CD4-positive, alpha-beta T cell (primary cell): Measurements from ENCODE around the gene VEGFC. TPM values are rescaled to one million over a fixed set of nuclear protein-coding genes. Genes with fewer than 3 reads are reported as not detected.

ENCODE experiments used
- ATAC-seq: fragments of 200-7000 bp; cut with Tn5 transposase; one replicate; pipeline ENCODE4 v1.10.0; 2022; ENCODE audit warnings: mild to moderate bottlenecking; ENCODE audit not compliant: poor library complexity
- CTCF ChIA-PET: fragments of 350-600 bp; sonication (Branson Sonifier 250); formaldehyde crosslinking; loops from one replicate; lab custom pipeline; 2021; ENCODE audit warnings: antibody characterized with exemption, inconsistent platforms; lab: Charles Lee
- POLR2A ChIA-PET: fragments of 350-600 bp; sonication (Branson Sonifier 250); formaldehyde crosslinking; loops from one replicate; lab custom pipeline; 2021; ENCODE audit warnings: antibody characterized with exemption, inconsistent platforms; lab: Charles Lee
- DNase-seq, 14 experiments: peaks; one replicate each; pipeline ENCODE4 v3.0.0-alpha.2; 2013 to 2020; ENCODE audit warnings: mixed read lengths in 2 of 14
- H3K27ac ChIP-seq, 2 donors: one replicate each; pipeline versions ENCODE4 v1.5.1 to v1.7.0; 2013; ENCODE audit warnings: low read length in 2 of 2, low read depth in 1 of 2, mild to moderate bottlenecking in 1 of 2
- H3K27me3 ChIP-seq, 2 experiments: 1 replicate in 1 of 2; 2 replicates in 1 of 2; pipeline versions ENCODE4 v1.6.1 to v1.7.0; 2013; ENCODE audit warnings: low read length in 2 of 2, control low read depth in 1 of 2, mild to moderate bottlenecking in 1 of 2, moderate library complexity in 1 of 2; ENCODE audit not compliant: insufficient read depth in 2 of 2, control insufficient read depth in 1 of 2
- H3K36me3 ChIP-seq: one replicate; pipeline ENCODE4 v1.6.1; 2013; ENCODE audit warnings: low read length, control low read depth; ENCODE audit not compliant: insufficient read depth
- H3K4me1 ChIP-seq: one replicate; pipeline ENCODE4 v1.6.1; 2013; ENCODE audit warnings: low read length, control low read depth; ENCODE audit not compliant: insufficient read depth
- H3K4me3 ChIP-seq: one replicate; pipeline ENCODE4 v1.5.1; 2013; ENCODE audit warnings: mild to moderate bottlenecking, low read length, moderate library complexity
- H3K9me3 ChIP-seq, 2 experiments: 1 replicate in 1 of 2; 2 replicates in 1 of 2; pipeline versions ENCODE4 v1.6.1 to v1.7.0; 2013; ENCODE audit warnings: low read length in 2 of 2, mild to moderate bottlenecking in 2 of 2, control low read depth in 1 of 2, moderate library complexity in 1 of 2; ENCODE audit not compliant: control insufficient read depth in 1 of 2, insufficient read depth in 1 of 2
- H3K27ac Mint-ChIP-seq: one replicate; pipeline ENCODE4 v1.8.0; 2020; ENCODE audit warnings: mixed read lengths
- H3K27me3 Mint-ChIP-seq: one replicate; pipeline ENCODE4 v1.8.0; 2021; ENCODE audit warnings: mixed read lengths
- H3K36me3 Mint-ChIP-seq: one replicate; pipeline ENCODE4 v1.8.0; 2021; ENCODE audit warnings: low read depth, mixed read lengths
- H3K4me1 Mint-ChIP-seq: one replicate; pipeline ENCODE4 v1.8.0; 2021; ENCODE audit warnings: low read depth, mixed read lengths
- H3K4me3 Mint-ChIP-seq: one replicate; pipeline ENCODE4 v1.8.0; 2020; ENCODE audit warnings: mild to moderate bottlenecking, mixed read lengths
- H3K9me3 Mint-ChIP-seq: one replicate; pipeline ENCODE4 v1.8.0; 2020; ENCODE audit warnings: mixed read lengths
- intact Hi-C, 2 experiments: fragments of 100-400 bp; cut with DNase I in 1 of 2; cut with micrococcal nuclease in 1 of 2; formaldehyde crosslinking; loops; one replicate each; pipeline versions ENCODE4 v1.15.1 to v1.9.0; 2023 to 2025; cut with DNase I, micrococcal nuclease
- total RNA-seq, 174 experiments: library from RNA in 2 of 174; stranded (reverse) in 2 of 174; gene quantifications; one replicate each; pipeline ENCODE4 v1.2.3 and lab custom pipeline; 2021 to 2026
- TF ChIP-seq, protein P1 (sequence below): fragments of 200-600 bp; IDR thresholded peaks from one replicate; pipeline ENCODE4 v1.8.0; 2022; ENCODE audit warnings: antibody characterized with exemption, mild to moderate bottlenecking

The VEGFC gene
- total RNA-seq, 2 experiments from 2014 or later: not detected

DNA sequence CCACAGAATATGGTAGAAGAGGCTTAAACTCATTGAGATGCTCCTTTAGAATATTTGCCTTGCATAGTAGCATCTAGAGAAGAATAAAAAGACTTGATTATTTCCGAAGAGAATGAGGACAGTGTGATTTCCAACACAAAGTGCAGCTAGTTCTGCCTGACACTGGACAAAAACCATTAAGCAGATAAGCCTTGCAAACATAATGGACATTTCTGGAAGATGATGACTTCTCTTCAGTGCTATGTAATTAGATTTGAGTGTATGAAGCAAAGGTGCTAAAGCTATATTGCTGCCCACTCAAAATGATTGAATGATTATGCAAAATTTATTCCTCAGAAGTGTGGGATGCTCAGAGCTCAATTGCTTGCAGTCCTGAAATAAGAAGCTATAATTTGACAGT, 156.4 kb downstream of the VEGFC start:
- Histone ChIP-seq H3K9me3 (peaks cover 0 to 7% of the 10 kb centered on the region in 2 experiments), H3K4me1 (no peaks in the 10 kb centered on the region), H3K4me3 (no peak overlapping the region), H3K27me3 (no peaks in the 10 kb centered on the region), H3K36me3 (no peaks in the 10 kb centered on the region), H3K27ac (no peak overlapping the region)
- Mint-ChIP-seq H3K27ac (no peak overlapping the region), H3K4me3 (no peak overlapping the region), H3K27me3 (no peaks in the 10 kb centered on the region), H3K4me1 (no peaks in the 10 kb centered on the region), H3K9me3 (no peaks in the 10 kb centered on the region), H3K36me3 (no peaks in the 10 kb centered on the region)
- ChIA-PET POLR2A (no interaction called here), CTCF (no interaction called here)
- intact Hi-C loops: no loop called here
- ATAC-seq (no peak), DNase-seq (no peak)
- TF ChIP-seq, protein P1, sequence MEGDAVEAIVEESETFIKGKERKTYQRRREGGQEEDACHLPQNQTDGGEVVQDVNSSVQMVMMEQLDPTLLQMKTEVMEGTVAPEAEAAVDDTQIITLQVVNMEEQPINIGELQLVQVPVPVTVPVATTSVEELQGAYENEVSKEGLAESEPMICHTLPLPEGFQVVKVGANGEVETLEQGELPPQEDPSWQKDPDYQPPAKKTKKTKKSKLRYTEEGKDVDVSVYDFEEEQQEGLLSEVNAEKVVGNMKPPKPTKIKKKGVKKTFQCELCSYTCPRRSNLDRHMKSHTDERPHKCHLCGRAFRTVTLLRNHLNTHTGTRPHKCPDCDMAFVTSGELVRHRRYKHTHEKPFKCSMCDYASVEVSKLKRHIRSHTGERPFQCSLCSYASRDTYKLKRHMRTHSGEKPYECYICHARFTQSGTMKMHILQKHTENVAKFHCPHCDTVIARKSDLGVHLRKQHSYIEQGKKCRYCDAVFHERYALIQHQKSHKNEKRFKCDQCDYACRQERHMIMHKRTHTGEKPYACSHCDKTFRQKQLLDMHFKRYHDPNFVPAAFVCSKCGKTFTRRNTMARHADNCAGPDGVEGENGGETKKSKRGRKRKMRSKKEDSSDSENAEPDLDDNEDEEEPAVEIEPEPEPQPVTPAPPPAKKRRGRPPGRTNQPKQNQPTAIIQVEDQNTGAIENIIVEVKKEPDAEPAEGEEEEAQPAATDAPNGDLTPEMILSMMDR: no peak

DNA sequence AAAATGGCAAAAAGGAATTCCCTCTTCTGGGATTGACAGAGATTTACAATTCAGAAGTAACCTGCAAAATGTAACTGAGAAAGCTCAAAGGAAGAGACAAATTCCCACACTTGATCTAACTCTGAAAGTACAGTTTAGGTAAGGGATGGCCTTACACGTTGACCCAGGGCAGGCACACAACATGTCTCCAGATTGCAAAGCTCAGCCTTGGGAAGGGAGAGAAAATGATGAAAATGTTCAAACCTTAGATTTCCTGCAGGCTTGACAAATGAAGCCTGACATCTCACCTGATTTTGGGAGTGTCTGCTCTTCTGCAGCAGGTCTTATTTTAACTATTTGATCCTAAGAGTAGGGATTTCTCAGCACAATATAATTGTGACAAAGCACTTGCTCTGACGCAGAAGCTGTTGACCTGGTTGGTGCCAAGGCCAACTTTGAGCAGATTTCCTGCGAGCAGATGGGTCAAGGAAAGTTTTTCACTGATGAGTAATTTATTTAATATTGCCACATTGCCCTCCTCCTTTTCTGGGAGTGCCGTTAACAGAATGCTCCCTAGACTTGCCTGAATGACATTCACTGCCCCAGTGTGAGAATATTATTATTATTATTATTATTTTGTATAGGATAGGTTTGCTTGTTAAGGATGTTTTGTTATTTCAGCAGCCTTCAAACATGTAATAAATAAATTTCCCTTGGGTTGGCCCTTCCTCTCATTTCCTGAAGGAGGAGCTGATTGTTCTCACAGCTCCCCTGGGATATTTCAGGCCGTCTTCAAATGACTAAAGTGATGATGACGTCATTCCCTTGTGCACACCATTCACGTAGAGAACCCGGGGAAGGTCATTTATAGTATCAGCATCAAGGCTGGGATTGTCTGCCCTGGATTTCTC, 157.1 kb downstream of the VEGFC start:
- H3K27me3 ChIP-seq: no peaks in the 10 kb centered on the region
- no peak overlapping the region for H3K27ac ChIP-seq
- no peaks in the 10 kb centered on the region for H3K36me3 Mint-ChIP-seq
- ChIA-PET CTCF (no interaction called here), POLR2A (no interaction called here)
- intact Hi-C loops: no loop called here
- H3K27me3 Mint-ChIP-seq: no peaks in the 10 kb centered on the region
- H3K4me3 ChIP-seq: no peak overlapping the region
- no peak overlapping the region for H3K4me3 Mint-ChIP-seq
- TF ChIP-seq, protein P1: no peak
- H3K4me1 Mint-ChIP-seq: no peaks in the 10 kb centered on the region
- no peaks in the 10 kb centered on the region for H3K4me1 ChIP-seq
- no peaks in the 10 kb centered on the region for H3K9me3 Mint-ChIP-seq
- no peaks in the 10 kb centered on the region for H3K36me3 ChIP-seq
- H3K9me3 ChIP-seq: peaks cover 0 to 7% of the 10 kb centered on the region in 2 experiments
- H3K27ac Mint-ChIP-seq: no peak overlapping the region
- no peak for ATAC-seq
- DNase-seq: no peak
